ENCODE results near the gene GAB2. TPM values are rescaled to one million over a fixed set of nuclear protein-coding genes. Genes with fewer than 3 reads are reported as not detected.

Gene GAB2
- total RNA-seq, 1 experiment from 2014 or later: 10.6 TPM

DNA sequence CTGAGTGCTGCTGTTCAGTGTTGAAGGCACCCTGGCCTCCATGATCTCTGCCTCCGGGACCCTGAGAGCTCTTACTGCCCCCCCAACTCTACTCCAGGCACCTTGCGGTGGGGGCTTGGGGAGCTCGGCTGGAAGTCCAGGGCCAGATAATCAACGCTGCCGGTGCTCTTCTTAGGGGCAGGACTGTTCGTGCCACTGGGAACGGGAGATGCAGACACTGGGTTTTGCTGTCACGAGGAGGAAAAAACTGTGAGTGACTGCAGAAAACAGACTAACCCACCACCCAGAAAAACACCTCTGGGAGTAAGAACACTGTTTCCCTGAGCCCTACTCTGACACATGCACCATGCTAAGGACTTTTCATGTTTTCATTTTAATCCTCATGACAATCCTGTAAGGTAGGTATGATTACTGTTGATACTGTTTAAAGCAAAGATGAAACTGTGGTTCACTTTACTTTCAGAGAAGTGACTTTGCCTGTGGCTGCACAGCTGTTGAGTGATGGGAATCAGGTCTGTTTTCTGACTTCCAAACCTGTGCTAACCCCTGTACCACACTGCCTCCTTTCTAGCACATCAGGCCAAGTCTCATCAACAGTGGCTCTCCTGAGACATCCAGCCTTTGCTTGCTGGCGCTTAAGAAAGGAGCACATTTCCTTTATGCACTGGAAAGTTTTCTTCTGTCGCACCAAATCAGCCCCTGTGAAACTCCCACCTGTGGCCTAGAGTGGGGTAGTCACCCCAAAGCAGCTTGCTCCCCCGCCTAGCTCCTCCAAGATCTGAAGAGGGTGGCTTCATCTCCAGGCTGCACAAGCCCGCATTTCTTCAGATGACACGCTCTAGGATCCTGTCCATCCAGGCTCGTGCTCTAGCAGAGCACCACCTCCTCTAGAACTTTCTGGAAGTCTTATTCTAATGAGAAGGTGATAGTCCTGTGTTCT is 197.1 kb downstream of the GAB2 start:
- CTCF ChIA-PET: interaction anchor here (0.6 kb wide), 1 partner anchor 343 kb away, joined by 5 read pairs; no protein-coding TSS in a partner anchor
- Mint-ChIP-seq H3K4me1 (ENCODE audit: low read depth, unreplicated experiment) (peaks cover 8% of the 10 kb centered on the region), H3K27ac (ENCODE audit: unreplicated experiment) (no peak overlapping the region), H3K4me3 (ENCODE audit: low read depth, unreplicated experiment) (no peak overlapping the region), H3K27me3 (ENCODE audit: unreplicated experiment) (no peaks in the 10 kb centered on the region), H3K9me3 (ENCODE audit: low read depth, unreplicated experiment) (no peaks in the 10 kb centered on the region), H3K36me3 (ENCODE audit: insufficient read depth, unreplicated experiment) (peaks cover 15% of the 10 kb centered on the region)
- TF ChIP-seq, protein P1, sequence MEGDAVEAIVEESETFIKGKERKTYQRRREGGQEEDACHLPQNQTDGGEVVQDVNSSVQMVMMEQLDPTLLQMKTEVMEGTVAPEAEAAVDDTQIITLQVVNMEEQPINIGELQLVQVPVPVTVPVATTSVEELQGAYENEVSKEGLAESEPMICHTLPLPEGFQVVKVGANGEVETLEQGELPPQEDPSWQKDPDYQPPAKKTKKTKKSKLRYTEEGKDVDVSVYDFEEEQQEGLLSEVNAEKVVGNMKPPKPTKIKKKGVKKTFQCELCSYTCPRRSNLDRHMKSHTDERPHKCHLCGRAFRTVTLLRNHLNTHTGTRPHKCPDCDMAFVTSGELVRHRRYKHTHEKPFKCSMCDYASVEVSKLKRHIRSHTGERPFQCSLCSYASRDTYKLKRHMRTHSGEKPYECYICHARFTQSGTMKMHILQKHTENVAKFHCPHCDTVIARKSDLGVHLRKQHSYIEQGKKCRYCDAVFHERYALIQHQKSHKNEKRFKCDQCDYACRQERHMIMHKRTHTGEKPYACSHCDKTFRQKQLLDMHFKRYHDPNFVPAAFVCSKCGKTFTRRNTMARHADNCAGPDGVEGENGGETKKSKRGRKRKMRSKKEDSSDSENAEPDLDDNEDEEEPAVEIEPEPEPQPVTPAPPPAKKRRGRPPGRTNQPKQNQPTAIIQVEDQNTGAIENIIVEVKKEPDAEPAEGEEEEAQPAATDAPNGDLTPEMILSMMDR (IDR thresholded peaks at IDR 0.05; ENCODE audit: unreplicated experiment): no peak
- no TSS peak for BruUV-seq (replicated peaks)
- no peak for DNase-seq
- intact Hi-C loops (cut with micrococcal nuclease; ENCODE audit: unreplicated experiment): no loop called here

DNA sequence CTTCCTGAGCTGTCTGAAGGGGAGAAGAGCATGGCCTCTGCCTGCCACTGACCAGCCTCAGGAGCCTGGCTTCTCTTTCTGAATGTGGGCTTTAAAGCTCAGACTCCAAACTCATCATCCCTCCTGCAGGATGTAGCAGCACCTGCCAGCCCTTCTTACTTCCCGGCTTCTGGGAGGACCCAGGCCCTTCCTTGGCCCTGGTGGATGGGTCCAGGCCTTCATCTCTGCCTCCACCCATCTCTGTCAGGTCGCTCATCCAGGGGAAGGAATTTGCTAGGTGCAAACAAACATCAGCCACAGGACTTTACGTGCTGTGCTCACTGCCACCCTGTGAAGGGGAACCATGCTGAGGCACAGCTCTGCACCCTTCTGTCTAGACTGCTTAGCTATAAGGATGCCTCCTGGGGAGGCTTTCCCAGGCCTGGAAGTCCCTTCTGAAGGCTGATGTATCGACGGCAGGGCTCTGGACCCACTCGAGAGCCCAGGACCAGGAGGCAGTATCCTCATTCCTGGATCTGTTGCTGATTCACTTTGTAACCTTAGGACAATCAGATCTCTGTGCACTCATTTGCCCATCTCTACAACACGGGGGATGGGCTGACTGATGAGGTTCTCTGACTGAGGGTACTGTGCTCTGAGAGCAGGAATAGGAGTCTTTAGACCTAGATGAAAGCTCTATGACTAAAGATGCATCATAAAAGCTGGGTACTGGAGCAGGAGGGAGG is 198.0 kb downstream of the GAB2 start:
- Mint-ChIP-seq H3K4me3 (ENCODE audit: low read depth, unreplicated experiment) (no peak overlapping the region), H3K27ac (ENCODE audit: unreplicated experiment) (no peak overlapping the region), H3K36me3 (ENCODE audit: insufficient read depth, unreplicated experiment) (peaks cover 7% of the 10 kb centered on the region), H3K27me3 (ENCODE audit: unreplicated experiment) (no peaks in the 10 kb centered on the region), H3K9me3 (ENCODE audit: low read depth, unreplicated experiment) (no peaks in the 10 kb centered on the region), H3K4me1 (ENCODE audit: low read depth, unreplicated experiment) (peaks cover 8% of the 10 kb centered on the region)
- CTCF ChIA-PET: interaction anchor here (0.6 kb wide), 1 partner anchor 344 kb away, joined by 5 read pairs; no protein-coding TSS in a partner anchor
- intact Hi-C loops (cut with micrococcal nuclease; ENCODE audit: unreplicated experiment): no loop called here
- BruUV-seq (replicated peaks): no TSS peak
- TF ChIP-seq, protein P1 (IDR thresholded peaks at IDR 0.05; ENCODE audit: unreplicated experiment): no peak
- no peak for DNase-seq

DNA sequence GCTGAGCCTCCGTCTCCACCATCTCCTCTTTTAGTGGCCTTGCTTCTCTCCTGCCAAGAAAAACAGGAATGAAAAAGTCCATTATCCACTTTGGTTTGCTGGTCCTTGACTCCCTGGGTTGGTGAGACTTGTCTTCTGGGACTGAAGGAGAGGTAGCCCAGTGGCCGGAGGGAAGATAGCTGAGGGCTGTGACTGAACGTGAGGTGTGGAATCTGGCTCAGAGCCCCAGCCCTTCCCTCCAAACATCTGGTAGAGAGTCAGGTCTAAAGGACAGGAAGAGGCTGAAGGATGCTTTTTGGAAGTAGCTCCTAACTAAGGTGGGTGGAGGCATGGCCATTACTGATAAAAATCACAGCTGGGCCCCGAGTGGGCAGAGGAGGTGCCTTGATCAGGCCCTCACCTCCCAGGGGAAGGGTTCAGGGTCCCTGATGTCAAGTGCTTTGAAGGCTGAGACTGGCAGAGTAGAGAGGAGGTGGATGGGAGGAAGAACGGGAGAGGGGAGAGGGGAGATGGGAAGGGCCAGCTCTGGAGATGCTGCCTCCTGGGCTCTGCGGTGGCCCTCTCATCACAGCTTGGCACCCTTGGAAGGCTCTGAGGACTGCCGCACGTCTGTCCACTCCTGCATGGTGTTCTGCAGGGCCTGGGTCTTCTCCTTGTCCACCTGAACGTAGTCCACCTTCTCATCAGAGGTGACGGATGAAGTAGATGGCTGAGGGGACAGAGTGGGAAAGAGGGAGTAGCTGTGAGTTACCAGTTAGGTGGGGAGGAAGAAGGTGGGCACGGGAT is 198.7 kb downstream of the GAB2 start:
- peaks cover 8% of the 10 kb centered on the region for H3K4me1 Mint-ChIP-seq (ENCODE audit: low read depth, unreplicated experiment)
- TF ChIP-seq, protein P1 (IDR thresholded peaks at IDR 0.05; ENCODE audit: unreplicated experiment): no peak
- CTCF ChIA-PET: interaction anchor here (1.6 kb wide), 1 partner anchor 9 kb away, joined by 3 read pairs; no protein-coding TSS in a partner anchor
- H3K27me3 Mint-ChIP-seq (ENCODE audit: unreplicated experiment): no peaks in the 10 kb centered on the region
- peaks cover 6% of the 10 kb centered on the region for H3K36me3 Mint-ChIP-seq (ENCODE audit: insufficient read depth, unreplicated experiment)
- BruUV-seq (replicated peaks): no TSS peak
- no peak for DNase-seq
- intact Hi-C loops (cut with micrococcal nuclease; ENCODE audit: unreplicated experiment): no loop called here
- no peak overlapping the region for H3K4me3 Mint-ChIP-seq (ENCODE audit: low read depth, unreplicated experiment)
- no peaks in the 10 kb centered on the region for H3K9me3 Mint-ChIP-seq (ENCODE audit: low read depth, unreplicated experiment)
- H3K27ac Mint-ChIP-seq (ENCODE audit: unreplicated experiment): no peak overlapping the region

Measured in Calu3 (cell line).